Body of pancreas (tissue), 4 donors: Measurements from ENCODE around the gene SCAF8.

Experiments
- CTCF ChIP-seq, 7 experiments: fragments of 450-650 bp in 4 of 7; fragments of 200-600 bp in 3 of 7; sonication (generic) in 3 of 7; IDR thresholded peaks; one replicate each; pipeline ENCODE4 v1.5.1; 2016 to 2019; ENCODE audit warnings: antibody characterized with exemption in 7 of 7
- POLR2A ChIP-seq, 3 donors: fragments of 450-650 bp; IDR thresholded peaks; one replicate each; pipeline ENCODE4 v1.6.1; 2016; ENCODE audit warnings: antibody characterized with exemption in 3 of 3, mild to moderate bottlenecking in 2 of 3

GRCh38 chr6:154824076-154824475 lies 90.9 kb downstream of the SCAF8 start:
- TF ChIP-seq POLR2A (IDR thresholded peaks at IDR 0.05) (no peak), CTCF (IDR thresholded peaks at IDR 0.05) (no peak)
